Stimulated activated CD8-positive, alpha-beta memory T cell treated with anti-CD3 and anti-CD28 coated beads, Interleukin-7, amount 100 ng/mL, for 24 hours (primary cell): Measurements from ENCODE around the gene GRIK4.
"Not testable (repeated sequence)": the region's sequence is repeated elsewhere in the genome, so short reads cannot be mapped to it uniquely, and the experiment has no call there.

Experiments used
- DNase-seq: peaks from one replicate; pipeline ENCODE4 v3.0.0-alpha.2; 2020; ENCODE audit warnings: low read depth

GRIK4 gene

GRCh38 chr11:120746836-120747609 lies 235.5 kb downstream of the GRIK4 start:
- no peak for DNase-seq

GRCh38 chr11:120747850-120748814 lies 236.6 kb downstream of the GRIK4 start:
- no peak for DNase-seq

- DNase-seq, result no peak
Measured at GRCh38 chr11:120749395-120749794, 237.8 kb downstream of the GRIK4 start.

- no peak for DNase-seq
Measured at GRCh38 chr11:120750647-120751549, 239.3 kb downstream of the GRIK4 start.

GRCh38 chr11:120751550-120751949 lies 240.0 kb downstream of the GRIK4 start:
- no peak for DNase-seq

- no peak for DNase-seq
Measured at GRCh38 chr11:120752668-120753067, 241.1 kb downstream of the GRIK4 start.

- no peak for DNase-seq
Measured at GRCh38 chr11:120756931-120757330, 245.4 kb downstream of the GRIK4 start.

- no peak for DNase-seq
Measured at GRCh38 chr11:120759046-120759445, 247.5 kb downstream of the GRIK4 start.

- DNase-seq, result not testable (repeated sequence)
Measured at GRCh38 chr11:120765710-120766109, 254.2 kb downstream of the GRIK4 start.

- no peak for DNase-seq
Measured at GRCh38 chr11:120766318-120766717, 254.8 kb downstream of the GRIK4 start.

GRCh38 chr11:120768949-120769348 lies 257.4 kb downstream of the GRIK4 start:
- DNase-seq, result no peak

GRCh38 chr11:120769906-120770305 lies 258.4 kb downstream of the GRIK4 start:
- DNase-seq, result no peak

- no peak for DNase-seq
Measured at GRCh38 chr11:120771551-120772060, 260.1 kb downstream of the GRIK4 start.

- DNase-seq, result no peak
Measured at GRCh38 chr11:120773501-120774031, 262.0 kb downstream of the GRIK4 start.

GRCh38 chr11:120774591-120775386 lies 263.2 kb downstream of the GRIK4 start:
- no peak for DNase-seq

- no peak for DNase-seq
Measured at GRCh38 chr11:120775986-120776951, 264.7 kb downstream of the GRIK4 start.

GRCh38 chr11:120778685-120779490 lies 267.3 kb downstream of the GRIK4 start:
- no peak for DNase-seq

GRCh38 chr11:120780239-120780638 lies 268.7 kb downstream of the GRIK4 start:
- no peak for DNase-seq
